Type B pancreatic cell (in vitro differentiated cells): Measurements from ENCODE around the gene SOBP. TPM values are rescaled to one million over a fixed set of nuclear protein-coding genes. Genes with fewer than 3 reads are reported as not detected.

Experiments used
- DNase-seq: peaks from one replicate; pipeline ENCODE4 v3.0.0; 2021; ENCODE audit warnings: mixed read lengths; ENCODE audit not compliant: unreplicated experiment; ENCODE audit errors: extremely low spot score
- H3K27ac Mint-ChIP-seq: 2 replicates; pipeline ENCODE4 v1.8.0; 2021; ENCODE audit warnings: mild to moderate bottlenecking, mixed read lengths
- H3K27me3 Mint-ChIP-seq: 2 replicates; pipeline ENCODE4 v1.8.0; 2021; ENCODE audit warnings: mixed read lengths
- H3K36me3 Mint-ChIP-seq: 2 replicates; pipeline ENCODE4 v1.8.0; 2021; ENCODE audit warnings: mixed read lengths
- H3K4me1 Mint-ChIP-seq: one replicate; pipeline ENCODE4 v1.8.0; 2021; ENCODE audit warnings: mixed read lengths; ENCODE audit not compliant: unreplicated experiment
- H3K4me3 Mint-ChIP-seq: 2 replicates; pipeline ENCODE4 v1.8.0; 2021; ENCODE audit warnings: mild to moderate bottlenecking, mixed read lengths
- H3K9me3 Mint-ChIP-seq: 2 replicates; pipeline ENCODE4 v1.8.0; 2021; ENCODE audit warnings: mixed read lengths
- total RNA-seq: library from RNA; stranded (reverse); gene quantifications from 2 replicates; pipeline ENCODE4 v1.2.1, GENCODE V29; 2021; ENCODE audit warnings: low replicate concordance
- TF ChIP-seq, protein P1 (sequence below): fragments of 200-600 bp; sonication (generic); conservative IDR thresholded peaks from 2 replicates; pipeline ENCODE4 v1.5.0; 2021; ENCODE audit warnings: antibody characterized with exemption, mild to moderate bottlenecking

The SOBP gene
- total RNA-seq, 1 donor from 2014 or later: 19.4 TPM

DNA sequence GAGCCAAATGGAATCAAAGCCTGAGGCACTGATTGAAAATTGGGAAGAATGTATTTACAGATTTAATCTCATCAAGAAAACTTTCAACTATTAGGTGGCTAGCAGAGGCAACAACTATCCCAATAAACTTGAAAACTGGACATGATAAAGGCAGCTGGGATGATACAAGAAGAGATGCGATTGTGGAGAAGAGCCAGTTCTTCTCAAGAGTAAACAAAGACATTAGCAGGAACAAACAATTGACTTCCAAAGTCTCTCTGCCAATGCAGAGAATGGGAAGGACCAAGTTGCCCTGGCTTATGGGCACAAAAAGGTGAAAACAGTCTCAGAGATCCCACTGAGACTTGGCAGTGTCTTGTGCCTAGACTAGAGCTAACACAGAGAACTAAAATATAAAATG lies 132.4 kb downstream of the SOBP start:
- no peaks in the 10 kb centered on the region for H3K27me3 Mint-ChIP-seq
- no peak for DNase-seq
- H3K36me3 Mint-ChIP-seq: no peaks in the 10 kb centered on the region
- peaks cover 25% of the 10 kb centered on the region for H3K4me1 Mint-ChIP-seq
- no peak overlapping the region for H3K4me3 Mint-ChIP-seq
- H3K9me3 Mint-ChIP-seq: no peaks in the 10 kb centered on the region
- no peak overlapping the region for H3K27ac Mint-ChIP-seq
- TF ChIP-seq, protein P1, sequence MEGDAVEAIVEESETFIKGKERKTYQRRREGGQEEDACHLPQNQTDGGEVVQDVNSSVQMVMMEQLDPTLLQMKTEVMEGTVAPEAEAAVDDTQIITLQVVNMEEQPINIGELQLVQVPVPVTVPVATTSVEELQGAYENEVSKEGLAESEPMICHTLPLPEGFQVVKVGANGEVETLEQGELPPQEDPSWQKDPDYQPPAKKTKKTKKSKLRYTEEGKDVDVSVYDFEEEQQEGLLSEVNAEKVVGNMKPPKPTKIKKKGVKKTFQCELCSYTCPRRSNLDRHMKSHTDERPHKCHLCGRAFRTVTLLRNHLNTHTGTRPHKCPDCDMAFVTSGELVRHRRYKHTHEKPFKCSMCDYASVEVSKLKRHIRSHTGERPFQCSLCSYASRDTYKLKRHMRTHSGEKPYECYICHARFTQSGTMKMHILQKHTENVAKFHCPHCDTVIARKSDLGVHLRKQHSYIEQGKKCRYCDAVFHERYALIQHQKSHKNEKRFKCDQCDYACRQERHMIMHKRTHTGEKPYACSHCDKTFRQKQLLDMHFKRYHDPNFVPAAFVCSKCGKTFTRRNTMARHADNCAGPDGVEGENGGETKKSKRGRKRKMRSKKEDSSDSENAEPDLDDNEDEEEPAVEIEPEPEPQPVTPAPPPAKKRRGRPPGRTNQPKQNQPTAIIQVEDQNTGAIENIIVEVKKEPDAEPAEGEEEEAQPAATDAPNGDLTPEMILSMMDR: no peak

DNA sequence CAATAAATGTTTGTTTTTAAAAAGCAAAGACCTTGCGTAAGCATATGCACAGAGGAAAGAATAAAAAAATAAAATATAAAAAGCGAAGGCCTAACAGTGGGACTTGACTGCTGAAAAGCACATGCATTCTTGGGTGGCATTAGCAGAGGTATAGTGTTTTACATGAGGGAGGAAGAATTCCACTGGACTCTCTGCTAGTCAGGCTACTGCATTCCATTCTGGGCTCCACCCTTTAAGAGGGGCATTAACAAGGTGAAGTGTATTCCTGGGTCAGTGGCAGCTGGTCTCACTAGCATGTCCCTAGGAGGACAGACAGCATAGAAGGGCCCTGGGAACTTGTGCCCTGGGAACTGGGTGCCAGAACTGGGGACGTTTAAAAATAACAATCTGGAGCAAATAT lies 134.1 kb downstream of the SOBP start:
- Mint-ChIP-seq H3K9me3 (no peaks in the 10 kb centered on the region), H3K4me1 (peaks cover 26% of the 10 kb centered on the region), H3K27me3 (no peaks in the 10 kb centered on the region), H3K4me3 (no peak overlapping the region), H3K36me3 (no peaks in the 10 kb centered on the region), H3K27ac (no peak overlapping the region)
- TF ChIP-seq, protein P1: no peak
- DNase-seq: no peak

DNA sequence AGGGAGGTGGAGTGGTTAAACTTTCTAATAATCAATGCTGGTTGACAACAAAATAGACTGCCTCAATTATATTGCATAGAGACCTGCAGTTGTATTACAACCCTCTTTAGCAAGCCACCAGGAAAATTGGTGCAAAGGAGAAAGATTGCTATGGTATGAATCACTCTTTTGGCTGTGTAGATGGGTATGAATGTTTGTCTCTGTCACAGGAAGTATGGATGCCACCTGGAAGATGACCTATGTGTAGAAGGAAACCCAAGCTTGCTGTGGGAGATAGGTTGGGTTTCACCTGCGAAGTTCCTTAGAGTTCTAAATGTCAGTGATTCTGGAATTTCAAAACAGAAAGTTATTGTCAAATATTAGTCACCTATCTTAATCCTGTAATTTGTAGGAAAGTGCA lies 134.6 kb downstream of the SOBP start:
- TF ChIP-seq, protein P1: no peak
- no peak for DNase-seq
- Mint-ChIP-seq H3K4me1 (peaks cover 31% of the 10 kb centered on the region), H3K4me3 (no peak overlapping the region), H3K36me3 (no peaks in the 10 kb centered on the region), H3K9me3 (no peaks in the 10 kb centered on the region), H3K27me3 (no peaks in the 10 kb centered on the region), H3K27ac (no peak overlapping the region)

DNA sequence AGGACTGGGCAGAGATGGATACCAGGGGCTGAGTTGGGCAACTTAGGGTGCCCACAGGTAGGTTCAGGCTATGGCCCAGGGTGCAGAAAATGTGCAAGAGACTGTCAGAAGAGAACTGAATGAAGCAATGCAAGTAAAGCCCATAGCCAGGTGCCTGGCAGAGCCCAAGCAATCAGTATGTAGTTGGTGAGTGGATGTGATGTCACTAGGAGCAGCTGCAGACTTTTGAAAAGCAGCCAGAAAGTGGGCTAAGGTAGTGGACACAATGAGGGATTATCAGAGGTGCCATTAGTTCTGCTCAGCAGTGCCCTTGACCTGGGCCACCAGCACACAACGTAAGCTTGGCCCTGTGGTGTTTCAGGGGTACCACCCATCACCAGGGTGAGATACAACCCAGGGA lies 135.3 kb downstream of the SOBP start:
- TF ChIP-seq, protein P1: no peak
- peaks cover 35% of the 10 kb centered on the region for H3K4me1 Mint-ChIP-seq
- H3K4me3 Mint-ChIP-seq: no peak overlapping the region

DNA sequence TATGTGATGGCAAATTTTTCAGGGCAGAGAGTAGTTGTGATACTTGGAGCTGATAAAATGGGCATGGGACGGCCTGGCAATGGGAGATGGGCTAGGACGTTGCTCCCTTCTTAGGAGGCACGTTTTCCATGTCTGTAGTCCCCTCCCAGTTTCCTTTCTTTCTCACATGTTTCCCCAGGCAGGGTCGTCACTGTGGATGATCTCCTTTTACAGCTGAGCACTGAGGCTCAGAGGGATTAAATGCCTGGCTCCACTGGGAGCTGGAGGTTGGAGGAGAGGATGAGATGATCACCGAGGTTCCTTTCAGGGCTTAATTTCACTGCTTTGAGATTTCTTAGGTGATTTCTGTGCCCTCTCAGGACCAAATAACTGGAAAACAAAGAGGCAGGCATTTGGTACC lies 136.7 kb downstream of the SOBP start:
- no peaks in the 10 kb centered on the region for H3K9me3 Mint-ChIP-seq
- H3K27ac Mint-ChIP-seq: no peak overlapping the region
- no peak for DNase-seq
- H3K4me3 Mint-ChIP-seq: no peak overlapping the region
- no peaks in the 10 kb centered on the region for H3K36me3 Mint-ChIP-seq
- H3K27me3 Mint-ChIP-seq: no peaks in the 10 kb centered on the region
- H3K4me1 Mint-ChIP-seq: peaks cover 21% of the 10 kb centered on the region
- TF ChIP-seq, protein P1: no peak

More for the DNA sequence above, 135.3 kb downstream of the SOBP start:
- H3K36me3 Mint-ChIP-seq: no peaks in the 10 kb centered on the region
- H3K9me3 Mint-ChIP-seq: no peaks in the 10 kb centered on the region
- H3K27ac Mint-ChIP-seq: no peak overlapping the region
- no peak for DNase-seq
- no peaks in the 10 kb centered on the region for H3K27me3 Mint-ChIP-seq

DNA sequence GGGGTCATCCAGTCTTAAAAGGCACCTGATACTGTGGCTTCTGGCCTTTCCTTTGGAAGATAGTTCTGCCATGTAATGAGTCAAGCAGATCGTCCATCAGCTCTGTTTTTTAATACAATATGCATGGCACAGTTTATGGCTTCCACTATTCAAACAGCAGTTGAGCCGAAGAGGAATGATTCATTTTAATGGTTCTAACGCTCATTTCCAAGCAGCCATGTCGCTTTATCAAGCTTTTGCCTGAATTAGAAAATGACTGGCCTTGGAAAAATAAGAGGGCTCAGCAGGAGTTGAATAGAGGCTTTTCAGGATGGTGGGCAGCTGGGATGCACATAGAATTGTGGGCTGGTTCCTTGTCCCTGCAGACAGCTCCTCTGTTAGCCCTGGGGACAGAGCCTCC lies 138.1 kb downstream of the SOBP start:
- H3K4me1 Mint-ChIP-seq: peaks cover 21% of the 10 kb centered on the region
- H3K4me3 Mint-ChIP-seq: no peak overlapping the region
- peaks cover 4% of the 10 kb centered on the region for H3K36me3 Mint-ChIP-seq
- TF ChIP-seq, protein P1: no peak
- H3K9me3 Mint-ChIP-seq: no peaks in the 10 kb centered on the region
- H3K27ac Mint-ChIP-seq: no peak overlapping the region
- DNase-seq: no peak
- peaks cover 10% of the 10 kb centered on the region for H3K27me3 Mint-ChIP-seq
